Tibial nerve (tissue), 4 donors: ENCODE results near the gene PLXNA4. TPM values are rescaled to one million over a fixed set of nuclear protein-coding genes. Genes with fewer than 3 reads are reported as not detected.

Source experiments
- DNase-seq, 2 donors: peaks; one replicate each; pipeline ENCODE4 v3.0.0-alpha.2; 2019; ENCODE audit warnings: low spot score in 2 of 2
- H3K27ac ChIP-seq, 4 donors: fragments of 200-600 bp; sonication (generic) in 3 of 4; one replicate each; pipeline ENCODE4 v1.5.1; 2017 to 2019; ENCODE audit warnings: mild to moderate bottlenecking in 1 of 4
- H3K27me3 ChIP-seq, 2 donors: fragments of 200-600 bp; sonication (generic) in 1 of 2; one replicate each; pipeline versions ENCODE4 v1.5.1 to v1.6.0; 2017 to 2019
- H3K36me3 ChIP-seq, 3 donors: fragments of 200-600 bp; sonication (generic); one replicate each; pipeline ENCODE4 v1.5.1; 2018 to 2019
- H3K4me1 ChIP-seq, 4 donors: fragments of 200-600 bp; sonication (generic) in 3 of 4; one replicate each; pipeline ENCODE4 v1.5.1; 2017 to 2019
- H3K4me3 ChIP-seq, 4 donors: fragments of 200-600 bp; sonication (generic) in 3 of 4; one replicate each; pipeline ENCODE4 v1.5.1; 2017 to 2019; ENCODE audit warnings: mild to moderate bottlenecking in 1 of 4, moderate library complexity in 1 of 4
- H3K9me3 ChIP-seq, 4 donors: fragments of 200-600 bp; sonication (generic) in 3 of 4; one replicate each; pipeline ENCODE4 v1.5.1; 2017 to 2019
- CTCF ChIP-seq, 5 experiments: fragments of 200-600 bp in 3 of 5; fragments of 450-650 bp in 2 of 5; sonication (generic) in 3 of 5; IDR thresholded peaks; one replicate each; pipeline ENCODE4 v1.5.1; 2016 to 2019; ENCODE audit warnings: antibody characterized with exemption in 5 of 5, mild to moderate bottlenecking in 3 of 5, moderate library complexity in 2 of 5
- EP300 ChIP-seq, 2 donors: sonication (generic); formaldehyde crosslinking; IDR thresholded peaks; one replicate each; pipeline ENCODE4 v1.6.1; 2017; ENCODE audit warnings: antibody characterized with exemption in 2 of 2, mild to moderate bottlenecking in 1 of 2
- POLR2A ChIP-seq, 2 donors: fragments of 450-650 bp; IDR thresholded peaks; one replicate each; pipeline ENCODE4 v1.6.1; 2017; ENCODE audit warnings: antibody characterized with exemption in 2 of 2, mild to moderate bottlenecking in 2 of 2, moderate library complexity in 2 of 2
- WGBS, 2 donors: methylation state at CpG; one replicate each; pipeline ENCODE4 v1.1.5; 2018; 5-methylcytosine and 5-hydroxymethylcytosine counted together
- total RNA-seq, 4 donors: library from RNA; depleted of rRNA; stranded (reverse); fragments of >200 nt; gene quantifications; one replicate each; pipeline ENCODE4 v1.1.0, GENCODE V29; 2016

Gene PLXNA4
- total RNA-seq, 4 donors from 2014 or later, result 12.6 to 32.4 (median 13.7) TPM

GRCh38 chr7:132250480-132251326 lies 325.6 kb downstream of the PLXNA4 start:
- WGBS, 2 donors, result 35 to 47% methylated on average over 4 of the region's 4 CpGs
- H3K9me3 ChIP-seq, result peaks cover 0 to 5% (median 0%) of the 10 kb centered on the region in 4 donors
- H3K4me3 ChIP-seq, result no peak overlapping the region
- H3K4me1 ChIP-seq, result peaks cover 0 to 28% (median 8%) of the 10 kb centered on the region in 4 donors
- H3K27me3 ChIP-seq, result peaks cover 0 to 5% of the 10 kb centered on the region in 2 donors
- no peak for DNase-seq
- no peaks in the 10 kb centered on the region for H3K36me3 ChIP-seq
- TF ChIP-seq CTCF (IDR thresholded peaks at IDR 0.05) (no peak), POLR2A (IDR thresholded peaks at IDR 0.05) (no peak), EP300 (IDR thresholded peaks at IDR 0.05) (no peak)
- H3K27ac ChIP-seq, result no peak overlapping the region

GRCh38 chr7:132249256-132249971 lies 326.9 kb downstream of the PLXNA4 start:
- no peak for DNase-seq
- TF ChIP-seq CTCF (IDR thresholded peaks at IDR 0.05), result no peak
- no peak for TF ChIP-seq POLR2A (IDR thresholded peaks at IDR 0.05)
- no peak for TF ChIP-seq EP300 (IDR thresholded peaks at IDR 0.05)
- Histone ChIP-seq H3K4me3 (no peak overlapping the region), H3K36me3 (no peaks in the 10 kb centered on the region), H3K4me1 (peaks cover 0 to 27% (median 8%) of the 10 kb centered on the region in 4 donors), H3K9me3 (peaks cover 0 to 12% (median 0%) of the 10 kb centered on the region in 4 donors), H3K27me3 (peaks cover 0 to 5% of the 10 kb centered on the region in 2 donors), H3K27ac (no peak overlapping the region)
- 57 to 71% methylated on average over 19 of the region's 19 CpGs for WGBS, 2 donors

GRCh38 chr7:132248841-132249240 lies 327.4 kb downstream of the PLXNA4 start:
- no peak for DNase-seq
- no peak overlapping the region for H3K27ac ChIP-seq
- WGBS, 2 donors, result 81 to 89% methylated on average over 2 of the region's 2 CpGs
- H3K9me3 ChIP-seq, result peaks cover 0 to 12% (median 0%) of the 10 kb centered on the region in 4 donors
- peaks cover 0 to 5% of the 10 kb centered on the region in 2 donors for H3K27me3 ChIP-seq
- H3K36me3 ChIP-seq, result no peaks in the 10 kb centered on the region
- no peak overlapping the region for H3K4me3 ChIP-seq
- TF ChIP-seq POLR2A (IDR thresholded peaks at IDR 0.05) (no peak), CTCF (IDR thresholded peaks at IDR 0.05) (no peak), EP300 (IDR thresholded peaks at IDR 0.05) (no peak)
- peaks cover 0 to 27% (median 8%) of the 10 kb centered on the region in 4 donors for H3K4me1 ChIP-seq

- H3K27ac ChIP-seq, result no peak overlapping the region
- TF ChIP-seq EP300 (IDR thresholded peaks at IDR 0.05) (no peak), POLR2A (IDR thresholded peaks at IDR 0.05) (no peak), CTCF (IDR thresholded peaks at IDR 0.05) (no peak)
- no peak for DNase-seq
- H3K9me3 ChIP-seq, result peaks cover 0 to 12% (median 0%) of the 10 kb centered on the region in 4 donors
- WGBS, 2 donors, result 77 to 86% methylated on average over 6 of the region's 6 CpGs
- H3K36me3 ChIP-seq, result no peaks in the 10 kb centered on the region
- H3K4me3 ChIP-seq, result no peak overlapping the region
- peaks cover 0 to 27% (median 8%) of the 10 kb centered on the region in 4 donors for H3K4me1 ChIP-seq
- H3K27me3 ChIP-seq, result peaks cover 0 to 5% of the 10 kb centered on the region in 2 donors
These were observed 328.2 kb downstream of the PLXNA4 start for GRCh38 chr7:132247995-132248618.
